Lower leg skin (tissue), 3 donors: ENCODE results near the gene CYP11A1.

Source experiments
- POLR2A ChIP-seq, 2 donors: fragments of 450-650 bp; IDR thresholded peaks; one replicate each; pipeline ENCODE4 v1.6.1; 2016 to 2017; ENCODE audit warnings: antibody characterized with exemption in 2 of 2, mild to moderate bottlenecking in 1 of 2, moderate library complexity in 1 of 2
- TF ChIP-seq, protein P1 (sequence below), 3 donors: fragments of 450-650 bp; IDR thresholded peaks; one replicate each; pipeline ENCODE4 v1.5.1; 2016; ENCODE audit warnings: antibody characterized with exemption in 3 of 3, mild to moderate bottlenecking in 3 of 3, moderate library complexity in 2 of 3

DNA sequence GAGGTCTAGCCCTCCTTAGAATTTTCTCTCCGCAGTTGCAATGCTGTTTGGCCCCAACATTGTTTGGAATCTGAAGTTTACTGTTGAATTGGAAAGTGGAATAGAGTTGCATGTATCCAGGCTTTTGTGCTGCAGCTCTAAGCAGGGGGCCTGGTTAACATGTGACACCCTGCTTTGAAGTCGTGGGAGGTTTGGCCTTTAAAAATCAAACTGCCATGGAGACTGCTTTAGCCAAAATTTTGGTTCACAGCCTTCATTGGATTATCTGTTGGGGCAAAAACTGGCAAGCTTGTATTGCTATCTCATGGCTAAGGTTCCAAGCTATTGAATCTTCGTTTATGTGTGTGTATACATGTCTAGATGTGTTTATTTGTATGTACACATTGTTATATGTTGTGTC lies 15.8 kb downstream of the CYP11A1 start:
- TF ChIP-seq, protein P1, sequence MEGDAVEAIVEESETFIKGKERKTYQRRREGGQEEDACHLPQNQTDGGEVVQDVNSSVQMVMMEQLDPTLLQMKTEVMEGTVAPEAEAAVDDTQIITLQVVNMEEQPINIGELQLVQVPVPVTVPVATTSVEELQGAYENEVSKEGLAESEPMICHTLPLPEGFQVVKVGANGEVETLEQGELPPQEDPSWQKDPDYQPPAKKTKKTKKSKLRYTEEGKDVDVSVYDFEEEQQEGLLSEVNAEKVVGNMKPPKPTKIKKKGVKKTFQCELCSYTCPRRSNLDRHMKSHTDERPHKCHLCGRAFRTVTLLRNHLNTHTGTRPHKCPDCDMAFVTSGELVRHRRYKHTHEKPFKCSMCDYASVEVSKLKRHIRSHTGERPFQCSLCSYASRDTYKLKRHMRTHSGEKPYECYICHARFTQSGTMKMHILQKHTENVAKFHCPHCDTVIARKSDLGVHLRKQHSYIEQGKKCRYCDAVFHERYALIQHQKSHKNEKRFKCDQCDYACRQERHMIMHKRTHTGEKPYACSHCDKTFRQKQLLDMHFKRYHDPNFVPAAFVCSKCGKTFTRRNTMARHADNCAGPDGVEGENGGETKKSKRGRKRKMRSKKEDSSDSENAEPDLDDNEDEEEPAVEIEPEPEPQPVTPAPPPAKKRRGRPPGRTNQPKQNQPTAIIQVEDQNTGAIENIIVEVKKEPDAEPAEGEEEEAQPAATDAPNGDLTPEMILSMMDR (IDR thresholded peaks at IDR 0.05): no peak
- no peak for TF ChIP-seq POLR2A (IDR thresholded peaks at IDR 0.05)
